Upper lobe of right lung (tissue), 1 donor: Measurements from ENCODE around the gene RALA. TPM values are rescaled to one million over a fixed set of nuclear protein-coding genes. Genes with fewer than 3 reads are reported as not detected.

ENCODE experiments used
- ATAC-seq: fragments of 200-7000 bp; cut with Tn5 transposase; one replicate; pipeline ENCODE4 v1.9.1; 2020; ENCODE audit warnings: mild to moderate bottlenecking, moderate library complexity
- DNase-seq: peaks from one replicate; pipeline ENCODE4 v3.0.0-alpha.2; 2020
- H3K27ac ChIP-seq: fragments of 200-600 bp; one replicate; pipeline ENCODE4 v1.8.0; 2022
- H3K27me3 ChIP-seq: fragments of 200-600 bp; one replicate; pipeline ENCODE4 v1.8.0; 2022; ENCODE audit warnings: mild to moderate bottlenecking
- H3K36me3 ChIP-seq: fragments of 200-600 bp; one replicate; pipeline ENCODE4 v1.8.0; 2022
- H3K4me1 ChIP-seq: fragments of 200-600 bp; one replicate; pipeline ENCODE4 v1.8.0; 2022
- H3K4me3 ChIP-seq: fragments of 200-600 bp; one replicate; pipeline ENCODE4 v1.8.0; 2022; ENCODE audit warnings: mild to moderate bottlenecking
- H3K9me3 ChIP-seq: fragments of 200-600 bp; one replicate; pipeline ENCODE4 v1.8.0; 2022
- intact Hi-C: fragments of 100-400 bp; cut with DNase I; formaldehyde crosslinking; loops from one replicate; pipeline ENCODE4 v1.11.0; 2022
- total RNA-seq: library from RNA; stranded (reverse); fragmentation: NEBNext Ultra II Directional; extraction: Animal tissue kit (Norgen Biotek cat#: 25700); gene quantifications from one replicate; pipeline ENCODE4 v1.2.1, GENCODE V29; 2021
- TF ChIP-seq, protein P1 (sequence below): fragments of 200-600 bp; IDR thresholded peaks from one replicate; pipeline ENCODE4 v1.8.0; 2022; ENCODE audit warnings: antibody characterized with exemption
- donor health status: DM: no; HTN: yes; CAD: no; lungs with severe emphysema.

The RALA gene
- total RNA-seq, 1 donor from 2014 or later: 53.4 TPM

DNA sequence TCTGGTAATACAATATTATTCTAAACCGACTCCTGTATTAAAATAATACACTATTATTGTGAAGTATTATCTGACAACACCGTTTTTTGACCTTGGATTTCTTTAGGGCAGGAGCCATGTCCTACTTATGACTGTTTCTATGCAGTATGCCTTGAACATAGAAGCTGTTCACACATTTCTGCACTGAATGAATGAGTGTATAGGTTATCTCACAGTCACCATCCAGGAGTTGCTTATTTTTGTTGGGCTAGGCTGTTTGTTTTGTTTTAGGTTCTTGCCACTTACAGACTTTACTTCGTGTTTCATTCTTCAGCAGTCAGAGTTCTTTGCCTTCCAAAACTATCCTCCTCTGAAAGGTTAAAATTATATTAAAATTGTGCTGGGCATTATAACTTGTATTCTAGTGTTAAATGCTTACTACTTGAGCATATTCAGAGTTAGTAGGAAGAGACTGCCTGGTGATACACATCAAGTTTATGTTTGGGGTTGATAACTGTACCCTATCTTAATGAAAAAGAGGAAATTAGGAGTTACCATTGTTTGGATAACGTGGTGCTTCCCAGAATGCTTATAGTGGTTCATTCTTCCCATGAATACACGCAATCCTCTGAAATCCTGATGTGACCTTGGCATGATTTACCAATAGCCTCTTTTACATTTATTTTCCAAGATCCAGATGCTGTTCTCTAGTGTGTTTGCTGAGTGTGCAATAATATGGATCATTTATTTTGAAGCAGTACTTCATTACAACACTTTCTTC, 1.7 kb downstream of the RALA start:
- H3K9me3 ChIP-seq: no peaks in the 10 kb centered on the region
- H3K4me1 ChIP-seq: peaks cover 38% of the 10 kb centered on the region
- H3K4me3 ChIP-seq: peak overlapping the region; percentile 79
- peak overlapping the region; percentile 93 for H3K27ac ChIP-seq
- DNase-seq: no peak
- H3K27me3 ChIP-seq: no peaks in the 10 kb centered on the region
- no peak for ATAC-seq
- intact Hi-C loops: no loop called here
- TF ChIP-seq, protein P1, sequence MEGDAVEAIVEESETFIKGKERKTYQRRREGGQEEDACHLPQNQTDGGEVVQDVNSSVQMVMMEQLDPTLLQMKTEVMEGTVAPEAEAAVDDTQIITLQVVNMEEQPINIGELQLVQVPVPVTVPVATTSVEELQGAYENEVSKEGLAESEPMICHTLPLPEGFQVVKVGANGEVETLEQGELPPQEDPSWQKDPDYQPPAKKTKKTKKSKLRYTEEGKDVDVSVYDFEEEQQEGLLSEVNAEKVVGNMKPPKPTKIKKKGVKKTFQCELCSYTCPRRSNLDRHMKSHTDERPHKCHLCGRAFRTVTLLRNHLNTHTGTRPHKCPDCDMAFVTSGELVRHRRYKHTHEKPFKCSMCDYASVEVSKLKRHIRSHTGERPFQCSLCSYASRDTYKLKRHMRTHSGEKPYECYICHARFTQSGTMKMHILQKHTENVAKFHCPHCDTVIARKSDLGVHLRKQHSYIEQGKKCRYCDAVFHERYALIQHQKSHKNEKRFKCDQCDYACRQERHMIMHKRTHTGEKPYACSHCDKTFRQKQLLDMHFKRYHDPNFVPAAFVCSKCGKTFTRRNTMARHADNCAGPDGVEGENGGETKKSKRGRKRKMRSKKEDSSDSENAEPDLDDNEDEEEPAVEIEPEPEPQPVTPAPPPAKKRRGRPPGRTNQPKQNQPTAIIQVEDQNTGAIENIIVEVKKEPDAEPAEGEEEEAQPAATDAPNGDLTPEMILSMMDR: no peak
- H3K36me3 ChIP-seq: peaks cover 4% of the 10 kb centered on the region

DNA sequence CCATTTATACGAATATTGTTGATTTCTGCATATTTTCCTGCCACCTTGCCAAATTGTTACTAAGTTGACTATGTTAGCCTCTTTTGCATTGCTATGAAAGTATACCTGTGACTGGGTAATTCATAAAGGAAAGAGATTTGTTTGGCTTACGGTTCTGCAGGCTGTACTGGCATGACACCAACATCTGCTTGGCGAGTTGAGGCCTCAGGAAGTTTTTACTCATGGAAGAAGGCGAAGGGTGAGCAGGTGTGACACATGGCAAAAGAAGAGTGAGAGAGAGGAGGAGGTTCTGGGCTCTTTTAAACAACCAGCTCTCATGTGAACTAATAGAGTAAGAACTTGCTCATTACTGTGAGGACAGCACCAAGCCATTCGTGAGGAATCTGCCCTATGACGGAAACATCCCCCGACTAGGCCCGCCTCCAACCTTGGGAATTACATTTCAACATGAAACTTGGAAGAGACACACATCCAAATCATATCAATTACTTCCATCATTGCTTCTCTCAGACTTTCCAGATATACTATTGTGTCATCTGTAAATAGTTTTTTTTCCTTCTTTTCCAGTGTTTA, 8.4 kb downstream of the RALA start:
- Histone ChIP-seq H3K4me3 (no peak overlapping the region), H3K4me1 (peaks cover 16% of the 10 kb centered on the region), H3K9me3 (no peaks in the 10 kb centered on the region), H3K36me3 (peaks cover 15% of the 10 kb centered on the region), H3K27me3 (no peaks in the 10 kb centered on the region), H3K27ac (no peak overlapping the region)
- intact Hi-C loops: no loop called here
- no peak for DNase-seq
- TF ChIP-seq, protein P1: no peak
- ATAC-seq: no peak

DNA sequence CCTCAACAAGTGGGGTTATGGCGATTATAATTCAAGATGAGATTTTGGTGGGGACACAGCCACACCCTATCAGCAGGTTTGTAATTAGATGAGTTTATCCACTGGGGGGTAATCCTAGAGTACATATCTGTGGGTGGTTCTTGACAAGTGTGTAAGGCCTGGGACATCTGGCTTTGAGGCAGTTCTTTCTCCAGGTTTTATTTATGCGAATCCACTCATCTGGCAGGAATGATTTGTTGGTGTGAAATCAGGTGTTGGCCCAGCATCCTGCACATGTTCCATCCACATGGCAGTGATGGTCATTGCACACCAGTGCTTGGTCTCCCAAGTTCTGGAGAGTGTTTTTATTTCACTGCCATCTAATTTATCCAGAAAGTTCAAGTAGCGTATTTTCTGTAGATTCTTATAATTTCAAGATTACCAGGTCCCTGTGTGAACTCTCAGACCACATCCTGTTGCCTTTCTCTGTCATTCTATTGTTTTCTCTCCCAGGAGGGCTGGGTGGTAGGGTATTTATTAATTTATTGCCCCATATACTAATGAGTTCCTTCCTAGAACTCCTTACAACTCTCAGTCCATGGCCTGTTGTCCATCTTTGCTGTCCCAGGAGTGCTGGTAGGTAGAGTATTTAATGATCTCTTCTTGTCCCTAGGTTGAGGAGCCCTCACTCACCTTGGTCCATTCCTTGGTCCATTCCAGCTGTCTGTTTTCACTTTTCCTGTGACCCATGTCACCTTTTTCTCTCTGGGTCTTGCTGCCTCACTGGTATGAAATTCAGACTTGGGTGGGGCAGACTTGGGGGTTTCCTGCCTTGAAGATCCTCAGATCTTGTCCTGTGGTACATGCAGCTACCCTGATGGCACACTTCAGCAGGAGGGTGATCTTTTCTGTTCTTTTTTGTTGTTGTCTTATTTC, 10.4 kb downstream of the RALA start:
- H3K27ac ChIP-seq: no peak overlapping the region
- TF ChIP-seq, protein P1: no peak
- no peak for ATAC-seq

DNA sequence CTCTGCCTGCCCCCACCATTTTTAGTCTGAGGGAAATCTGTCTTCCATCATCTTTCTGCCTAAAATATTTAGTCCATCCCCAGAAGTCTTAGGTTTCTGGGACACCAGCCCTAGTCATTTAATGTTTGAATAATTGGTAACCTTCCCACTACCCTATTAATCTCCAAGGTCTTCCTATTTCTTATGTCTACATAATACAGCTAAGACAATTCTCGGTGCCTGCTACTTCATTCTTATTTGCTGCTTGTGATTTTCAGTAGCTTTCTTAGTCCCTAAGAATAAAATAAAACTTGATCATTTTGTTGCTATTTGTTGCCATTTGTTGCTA, 11.1 kb downstream of the RALA start:
- DNase-seq: no peak
- no peaks in the 10 kb centered on the region for H3K9me3 ChIP-seq
- TF ChIP-seq, protein P1: no peak
- H3K27me3 ChIP-seq: no peaks in the 10 kb centered on the region
- H3K36me3 ChIP-seq: peaks cover 16% of the 10 kb centered on the region
- ATAC-seq: no peak
- no peaks in the 10 kb centered on the region for H3K4me1 ChIP-seq
- H3K27ac ChIP-seq: no peak overlapping the region
- no peak overlapping the region for H3K4me3 ChIP-seq
- intact Hi-C loops: no loop called here

More for the DNA sequence above, 10.4 kb downstream of the RALA start:
- Histone ChIP-seq H3K27me3 (no peaks in the 10 kb centered on the region), H3K36me3 (peaks cover 16% of the 10 kb centered on the region), H3K9me3 (no peaks in the 10 kb centered on the region), H3K4me1 (no peaks in the 10 kb centered on the region), H3K4me3 (no peak overlapping the region)
- intact Hi-C loops: no loop called here
- no peak for DNase-seq

DNA sequence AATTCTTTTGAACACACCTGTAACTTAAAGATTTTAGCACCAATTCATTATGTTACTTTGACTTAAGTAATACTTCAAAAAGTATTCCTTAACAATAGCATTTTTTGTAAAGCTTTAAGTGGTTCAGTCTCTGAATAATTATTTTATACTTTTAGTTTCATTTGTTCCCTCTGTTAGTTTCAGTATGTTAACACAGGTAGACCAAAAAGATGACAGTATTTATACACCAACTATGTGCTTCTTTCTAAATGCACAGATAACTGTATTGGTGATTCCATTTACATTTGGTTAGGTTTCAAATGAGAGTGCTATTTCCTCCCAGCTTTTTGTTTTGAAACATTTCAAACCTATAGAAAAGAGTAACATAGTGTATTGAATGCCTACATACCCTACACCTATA, 14.0 kb downstream of the RALA start:
- peaks cover 1% of the 10 kb centered on the region for H3K4me1 ChIP-seq

More for the DNA sequence above, 14.0 kb downstream of the RALA start:
- Histone ChIP-seq H3K27ac (no peak overlapping the region), H3K4me3 (no peak overlapping the region), H3K27me3 (no peaks in the 10 kb centered on the region), H3K9me3 (no peaks in the 10 kb centered on the region), H3K36me3 (peaks cover 8% of the 10 kb centered on the region)
- ATAC-seq: no peak
- intact Hi-C loops: no loop called here
- TF ChIP-seq, protein P1: no peak
- DNase-seq: no peak
